HL-60 (cell line): ENCODE data around the gene GABBR2.

ENCODE experiments used
- POLR2AphosphoS5 ChIP-seq: IDR thresholded peaks from 2 replicates; pipeline ENCODE4 v1.6.1; 2012; ENCODE audit warnings: low read depth
- SPI1 ChIP-seq: IDR thresholded peaks from 2 replicates; pipeline ENCODE4 v1.6.1; 2012; ENCODE audit warnings: low read depth, mild to moderate bottlenecking, borderline replicate concordance
- TF ChIP-seq, protein P1 (sequence below): IDR thresholded peaks from one replicate; pipeline ENCODE4 v1.5.1; 2011; ENCODE audit warnings: low read length, control low read depth, inconsistent platforms; ENCODE audit not compliant: insufficient read depth

DNA sequence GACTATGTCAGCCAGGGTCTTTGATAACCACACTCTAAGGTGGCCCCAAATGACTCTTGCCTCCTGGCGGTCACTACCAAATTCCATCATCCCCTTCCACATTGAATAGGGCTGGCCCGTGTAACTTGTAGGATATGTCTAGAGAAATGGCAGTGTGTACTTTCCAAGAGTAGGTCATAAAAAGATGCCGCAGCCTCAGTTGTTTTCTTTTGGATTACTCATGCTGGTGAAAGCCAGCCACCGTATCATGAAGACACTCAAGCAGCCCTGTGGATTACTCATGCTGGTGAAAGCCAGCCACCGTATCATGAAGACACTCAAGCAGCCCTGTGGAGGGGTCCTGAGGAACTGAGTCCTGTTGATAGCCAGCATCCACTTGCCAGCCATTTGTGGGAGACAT lies 281.2 kb downstream of the GABBR2 start:
- no peak for TF ChIP-seq POLR2AphosphoS5
- TF ChIP-seq, protein P1, sequence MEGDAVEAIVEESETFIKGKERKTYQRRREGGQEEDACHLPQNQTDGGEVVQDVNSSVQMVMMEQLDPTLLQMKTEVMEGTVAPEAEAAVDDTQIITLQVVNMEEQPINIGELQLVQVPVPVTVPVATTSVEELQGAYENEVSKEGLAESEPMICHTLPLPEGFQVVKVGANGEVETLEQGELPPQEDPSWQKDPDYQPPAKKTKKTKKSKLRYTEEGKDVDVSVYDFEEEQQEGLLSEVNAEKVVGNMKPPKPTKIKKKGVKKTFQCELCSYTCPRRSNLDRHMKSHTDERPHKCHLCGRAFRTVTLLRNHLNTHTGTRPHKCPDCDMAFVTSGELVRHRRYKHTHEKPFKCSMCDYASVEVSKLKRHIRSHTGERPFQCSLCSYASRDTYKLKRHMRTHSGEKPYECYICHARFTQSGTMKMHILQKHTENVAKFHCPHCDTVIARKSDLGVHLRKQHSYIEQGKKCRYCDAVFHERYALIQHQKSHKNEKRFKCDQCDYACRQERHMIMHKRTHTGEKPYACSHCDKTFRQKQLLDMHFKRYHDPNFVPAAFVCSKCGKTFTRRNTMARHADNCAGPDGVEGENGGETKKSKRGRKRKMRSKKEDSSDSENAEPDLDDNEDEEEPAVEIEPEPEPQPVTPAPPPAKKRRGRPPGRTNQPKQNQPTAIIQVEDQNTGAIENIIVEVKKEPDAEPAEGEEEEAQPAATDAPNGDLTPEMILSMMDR = no peak
- TF ChIP-seq SPI1 = no peak
